ENCODE measurements around the gene DIS3L2. TPM values are rescaled to one million over a fixed set of nuclear protein-coding genes. Genes with fewer than 3 reads are reported as not detected.

Gene DIS3L2
- total RNA-seq, 1 donor from 2014 or later: 11.8 TPM

DNA sequence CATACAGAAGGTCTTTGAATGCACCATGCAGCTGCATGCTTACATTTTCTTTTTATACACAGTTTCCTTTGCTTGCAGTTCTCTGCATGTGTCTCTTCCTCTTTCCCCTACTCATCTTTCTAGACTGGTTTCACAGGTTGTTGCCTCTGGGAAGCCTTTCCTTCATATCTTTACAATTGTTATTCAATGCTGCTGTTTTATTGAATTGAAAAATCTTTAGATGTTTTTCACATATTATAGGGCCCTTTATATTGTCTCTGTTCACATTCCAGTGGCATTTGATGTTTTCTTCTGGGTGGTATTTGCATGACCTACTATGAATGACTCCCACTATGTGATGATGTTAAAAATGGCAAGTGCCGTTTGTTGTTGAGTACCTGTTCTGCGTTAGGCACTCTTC lies 91.1 kb downstream of the DIS3L2 start:
- no peak overlapping the region for H3K4me3 ChIP-seq (ENCODE audit: low read depth, low read length)
- no peaks in the 10 kb centered on the region for H3K27me3 ChIP-seq (ENCODE audit: control insufficient read depth, insufficient read depth, low read length)
- TF ChIP-seq, protein P1, sequence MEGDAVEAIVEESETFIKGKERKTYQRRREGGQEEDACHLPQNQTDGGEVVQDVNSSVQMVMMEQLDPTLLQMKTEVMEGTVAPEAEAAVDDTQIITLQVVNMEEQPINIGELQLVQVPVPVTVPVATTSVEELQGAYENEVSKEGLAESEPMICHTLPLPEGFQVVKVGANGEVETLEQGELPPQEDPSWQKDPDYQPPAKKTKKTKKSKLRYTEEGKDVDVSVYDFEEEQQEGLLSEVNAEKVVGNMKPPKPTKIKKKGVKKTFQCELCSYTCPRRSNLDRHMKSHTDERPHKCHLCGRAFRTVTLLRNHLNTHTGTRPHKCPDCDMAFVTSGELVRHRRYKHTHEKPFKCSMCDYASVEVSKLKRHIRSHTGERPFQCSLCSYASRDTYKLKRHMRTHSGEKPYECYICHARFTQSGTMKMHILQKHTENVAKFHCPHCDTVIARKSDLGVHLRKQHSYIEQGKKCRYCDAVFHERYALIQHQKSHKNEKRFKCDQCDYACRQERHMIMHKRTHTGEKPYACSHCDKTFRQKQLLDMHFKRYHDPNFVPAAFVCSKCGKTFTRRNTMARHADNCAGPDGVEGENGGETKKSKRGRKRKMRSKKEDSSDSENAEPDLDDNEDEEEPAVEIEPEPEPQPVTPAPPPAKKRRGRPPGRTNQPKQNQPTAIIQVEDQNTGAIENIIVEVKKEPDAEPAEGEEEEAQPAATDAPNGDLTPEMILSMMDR (IDR thresholded peaks at IDR 0.05; ENCODE audit: insufficient read depth, low read length, severe bottlenecking): no peak
- DNase-seq (ENCODE audit: low read depth): no peak
- no peaks in the 10 kb centered on the region for H3K36me3 ChIP-seq (ENCODE audit: control insufficient read depth, insufficient read depth, low read length)
- FAIRE-seq: no peak

DNA sequence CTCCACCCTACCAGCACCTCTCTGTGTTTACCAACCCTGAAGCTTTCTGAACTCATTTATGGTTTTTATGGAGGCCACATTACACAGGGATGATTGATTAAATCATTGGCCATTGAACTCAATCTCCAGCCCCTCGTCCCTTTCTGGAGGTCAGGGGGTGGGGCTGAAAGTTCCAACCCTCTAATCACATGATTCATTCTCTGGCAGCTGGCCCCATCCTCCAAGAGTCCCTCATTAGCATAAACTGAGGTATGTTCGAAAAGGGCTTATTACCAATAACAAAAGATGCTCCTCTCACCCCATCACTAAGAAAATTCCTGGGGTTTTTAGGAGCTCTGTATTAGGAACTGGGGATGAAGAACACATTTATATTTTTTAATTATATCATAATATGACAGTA lies 92.3 kb downstream of the DIS3L2 start:
- Histone ChIP-seq H3K4me3 (ENCODE audit: low read depth, low read length) (no peak overlapping the region), H3K27me3 (ENCODE audit: control insufficient read depth, insufficient read depth, low read length) (no peaks in the 10 kb centered on the region), H3K36me3 (ENCODE audit: control insufficient read depth, insufficient read depth, low read length) (no peaks in the 10 kb centered on the region)
- no peak for DNase-seq (ENCODE audit: low read depth)
- FAIRE-seq: peak; percentile 84
- TF ChIP-seq, protein P1 (IDR thresholded peaks at IDR 0.05; ENCODE audit: insufficient read depth, low read length, severe bottlenecking): no peak

DNA sequence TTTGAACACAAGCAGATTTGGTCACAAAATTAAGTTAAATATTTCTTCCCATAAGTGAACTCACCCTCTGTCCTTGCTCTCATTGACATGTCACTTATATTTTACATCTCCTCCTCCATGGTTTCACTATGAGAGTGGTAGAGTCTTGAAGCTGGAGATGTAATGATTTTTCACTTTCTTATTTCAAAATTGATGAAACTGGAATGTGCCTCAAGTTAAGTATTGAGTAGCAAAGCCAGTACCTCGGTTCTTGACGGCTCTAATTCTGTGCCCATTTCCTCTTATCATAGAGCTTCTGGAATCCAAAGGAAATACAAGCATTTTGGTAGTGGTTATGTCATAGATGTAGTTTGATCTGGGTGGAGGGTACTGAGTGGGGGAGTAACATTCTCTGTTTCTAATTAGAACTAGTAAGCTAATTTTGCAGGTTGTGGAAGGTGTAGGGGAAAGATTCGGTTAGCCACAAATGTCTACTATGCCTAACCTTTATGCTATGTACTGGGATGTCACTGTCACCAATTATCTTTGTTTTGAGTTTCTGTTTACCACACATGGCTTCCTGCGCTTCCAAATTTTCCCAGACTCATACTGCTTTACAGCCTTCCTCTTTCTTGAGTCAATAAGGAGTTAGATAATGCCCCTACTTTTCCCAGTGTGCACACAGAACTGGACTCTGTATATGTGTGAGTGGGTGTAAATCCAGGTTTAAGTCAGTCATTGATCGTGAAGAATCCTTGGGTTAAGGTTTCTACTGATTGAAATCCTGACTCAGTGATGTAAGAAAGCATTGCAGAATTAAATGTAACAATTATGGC lies 96.8 kb downstream of the DIS3L2 start:
- TF ChIP-seq, protein P1 (IDR thresholded peaks at IDR 0.05; ENCODE audit: insufficient read depth, low read length, severe bottlenecking): no peak
- no peaks in the 10 kb centered on the region for H3K27me3 ChIP-seq (ENCODE audit: control insufficient read depth, insufficient read depth, low read length)
- FAIRE-seq: no peak
- no peaks in the 10 kb centered on the region for H3K36me3 ChIP-seq (ENCODE audit: control insufficient read depth, insufficient read depth, low read length)
- no peak overlapping the region for H3K4me3 ChIP-seq (ENCODE audit: low read depth, low read length)
- no peak for DNase-seq (ENCODE audit: low read depth)

DNA sequence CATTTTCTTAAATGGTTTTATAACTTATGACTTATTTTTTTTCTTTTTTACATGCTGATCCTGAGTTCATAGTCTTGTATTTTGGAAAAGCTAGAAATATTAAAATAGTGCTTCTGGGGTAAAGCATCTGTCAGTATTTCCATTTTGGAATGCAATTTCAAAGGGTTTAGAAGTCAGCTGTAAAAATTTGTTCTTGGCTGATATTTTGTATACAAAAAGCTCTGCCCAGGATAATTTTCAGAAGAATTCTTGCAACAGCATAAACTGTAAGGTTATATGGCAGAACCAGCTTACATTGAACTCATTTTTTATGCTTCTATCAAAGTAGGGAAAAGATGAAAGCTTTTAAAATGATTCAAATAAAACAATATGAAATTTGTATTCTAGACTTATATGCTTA lies 97.4 kb downstream of the DIS3L2 start:
- Histone ChIP-seq H3K27me3 (ENCODE audit: control insufficient read depth, insufficient read depth, low read length) (no peaks in the 10 kb centered on the region), H3K4me3 (ENCODE audit: low read depth, low read length) (no peak overlapping the region), H3K36me3 (ENCODE audit: control insufficient read depth, insufficient read depth, low read length) (no peaks in the 10 kb centered on the region)
- TF ChIP-seq, protein P1 (IDR thresholded peaks at IDR 0.05; ENCODE audit: insufficient read depth, low read length, severe bottlenecking): no peak
- DNase-seq (ENCODE audit: low read depth): no peak
- no peak for FAIRE-seq

DNA sequence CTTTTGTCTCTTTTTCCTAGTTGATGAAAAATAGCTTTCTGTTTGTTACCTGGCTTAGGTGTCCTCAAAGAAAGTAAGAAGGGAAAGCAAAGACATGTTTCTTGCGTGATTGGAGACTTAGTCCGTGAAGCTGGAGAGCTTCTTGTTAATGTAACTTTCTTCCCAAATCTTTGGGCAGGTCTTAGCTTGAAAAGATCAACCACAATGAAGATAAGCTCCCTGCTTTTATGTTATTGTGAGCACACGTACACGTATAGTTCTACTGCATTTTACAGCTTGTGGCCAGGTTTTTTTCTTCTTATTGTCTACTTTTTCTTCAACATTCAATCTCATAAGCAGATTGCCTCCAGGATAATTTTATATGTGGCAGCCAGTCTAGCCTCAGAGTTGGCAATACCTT lies 99.8 kb downstream of the DIS3L2 start:
- peak; percentile 76 for DNase-seq (ENCODE audit: low read depth)
- Histone ChIP-seq H3K36me3 (ENCODE audit: control insufficient read depth, insufficient read depth, low read length) (no peaks in the 10 kb centered on the region), H3K27me3 (ENCODE audit: control insufficient read depth, insufficient read depth, low read length) (no peaks in the 10 kb centered on the region), H3K4me3 (ENCODE audit: low read depth, low read length) (no peak overlapping the region)
- TF ChIP-seq, protein P1 (IDR thresholded peaks at IDR 0.05; ENCODE audit: insufficient read depth, low read length, severe bottlenecking): no peak
- no peak for FAIRE-seq

DNA sequence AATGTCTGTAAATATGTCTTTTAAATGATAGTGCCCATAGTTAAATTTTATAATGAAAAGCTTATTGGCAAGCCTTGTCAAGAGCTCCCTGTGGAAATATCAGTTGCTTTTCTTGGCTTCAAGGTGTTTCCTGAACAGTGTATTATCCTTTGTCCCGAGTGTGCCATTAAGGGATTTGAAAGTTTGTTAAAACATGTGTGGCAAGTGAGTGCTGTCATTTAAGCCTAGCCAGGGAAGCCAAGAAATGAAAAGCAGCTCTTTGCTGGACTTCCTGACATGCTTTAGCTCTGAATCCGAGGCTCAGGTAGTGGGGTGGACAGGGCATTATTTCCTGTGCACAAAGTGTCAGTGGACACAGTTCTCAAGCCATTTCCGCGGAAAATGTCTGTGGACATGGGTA lies 111.5 kb downstream of the DIS3L2 start:
- Histone ChIP-seq H3K4me3 (ENCODE audit: low read depth, low read length) (no peak overlapping the region), H3K27me3 (ENCODE audit: control insufficient read depth, insufficient read depth, low read length) (no peaks in the 10 kb centered on the region), H3K36me3 (ENCODE audit: control insufficient read depth, insufficient read depth, low read length) (no peaks in the 10 kb centered on the region)
- DNase-seq (ENCODE audit: low read depth) (no peak), FAIRE-seq (no peak)
- TF ChIP-seq, protein P1 (IDR thresholded peaks at IDR 0.05; ENCODE audit: insufficient read depth, low read length, severe bottlenecking): no peak

Data from bronchial epithelial cell (primary cell).